ENCODE measurements around the gene CNOT4. TPM values are rescaled to one million over a fixed set of nuclear protein-coding genes. Genes with fewer than 3 reads are reported as not detected.

Gene CNOT4
- total RNA-seq, 2 donors from 2014 or later = 19.0 to 44.7 TPM

DNA sequence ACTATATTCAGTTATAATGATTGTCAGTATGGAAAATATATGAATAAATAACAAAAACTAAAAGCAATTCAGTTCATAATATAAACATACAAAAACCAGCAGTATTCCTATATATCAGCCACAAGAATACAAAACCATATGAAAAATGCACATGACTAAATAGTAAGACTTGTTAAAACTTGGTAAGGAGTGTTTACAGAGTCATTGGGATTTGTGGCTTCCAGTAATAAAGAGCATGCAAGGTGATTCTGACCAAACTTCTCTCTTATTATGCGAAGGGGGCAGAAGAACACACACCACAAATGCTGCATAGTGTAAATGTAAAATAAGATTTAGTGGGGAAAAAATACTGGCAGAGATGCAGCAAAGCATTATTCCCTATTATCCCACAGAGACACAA is 8.8 kb upstream of the CNOT4 start:
- Histone ChIP-seq H3K27me3 (replicated peaks; ENCODE audit: insufficient read depth) (no peaks in the 10 kb centered on the region), H3K9me3 (no peaks in the 10 kb centered on the region), H3K27ac (no peak overlapping the region), H3K4me1 (replicated peaks) (no peaks in the 10 kb centered on the region), H3K36me3 (no peaks in the 10 kb centered on the region), H3K4me3 (no peak overlapping the region)
- no peak for DNase-seq (ENCODE audit: low spot score)
- intact Hi-C loops (cut with DNase I) = no loop called here
- no peak for TF ChIP-seq POLR2A (IDR thresholded peaks at IDR 0.05)
- WGBS = 59% methylated on average over 1 of the region's 1 CpG

DNA sequence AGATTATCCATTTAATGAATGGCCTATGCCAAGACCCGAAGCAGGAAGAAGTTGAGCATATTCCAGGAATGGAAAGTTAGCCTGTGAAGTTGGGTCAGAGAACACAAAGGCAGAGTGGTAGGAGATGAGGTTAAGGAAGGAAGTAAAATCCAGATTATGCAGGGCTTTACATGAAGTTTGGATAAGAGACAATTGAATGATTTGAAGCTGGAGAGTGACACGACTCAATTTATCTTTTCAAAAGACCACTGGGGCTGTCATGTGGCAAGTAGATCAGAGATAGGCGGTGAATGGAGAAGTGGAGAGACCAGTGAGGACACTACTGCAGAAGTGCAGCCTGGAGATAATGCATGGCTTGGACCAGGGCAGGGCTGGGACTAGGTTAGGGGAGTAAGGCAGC is 7.2 kb upstream of the CNOT4 start:
- Histone ChIP-seq H3K27ac (no peak overlapping the region), H3K4me1 (replicated peaks) (no peaks in the 10 kb centered on the region), H3K27me3 (replicated peaks; ENCODE audit: insufficient read depth) (no peaks in the 10 kb centered on the region), H3K4me3 (no peak overlapping the region), H3K9me3 (no peaks in the 10 kb centered on the region), H3K36me3 (no peaks in the 10 kb centered on the region)
- intact Hi-C loops (cut with DNase I) = no loop called here
- no peak for TF ChIP-seq POLR2AphosphoS5 (IDR thresholded peaks at IDR 0.05)
- no peak for TF ChIP-seq POLR2A (IDR thresholded peaks at IDR 0.05)
- TF ChIP-seq, protein P1, sequence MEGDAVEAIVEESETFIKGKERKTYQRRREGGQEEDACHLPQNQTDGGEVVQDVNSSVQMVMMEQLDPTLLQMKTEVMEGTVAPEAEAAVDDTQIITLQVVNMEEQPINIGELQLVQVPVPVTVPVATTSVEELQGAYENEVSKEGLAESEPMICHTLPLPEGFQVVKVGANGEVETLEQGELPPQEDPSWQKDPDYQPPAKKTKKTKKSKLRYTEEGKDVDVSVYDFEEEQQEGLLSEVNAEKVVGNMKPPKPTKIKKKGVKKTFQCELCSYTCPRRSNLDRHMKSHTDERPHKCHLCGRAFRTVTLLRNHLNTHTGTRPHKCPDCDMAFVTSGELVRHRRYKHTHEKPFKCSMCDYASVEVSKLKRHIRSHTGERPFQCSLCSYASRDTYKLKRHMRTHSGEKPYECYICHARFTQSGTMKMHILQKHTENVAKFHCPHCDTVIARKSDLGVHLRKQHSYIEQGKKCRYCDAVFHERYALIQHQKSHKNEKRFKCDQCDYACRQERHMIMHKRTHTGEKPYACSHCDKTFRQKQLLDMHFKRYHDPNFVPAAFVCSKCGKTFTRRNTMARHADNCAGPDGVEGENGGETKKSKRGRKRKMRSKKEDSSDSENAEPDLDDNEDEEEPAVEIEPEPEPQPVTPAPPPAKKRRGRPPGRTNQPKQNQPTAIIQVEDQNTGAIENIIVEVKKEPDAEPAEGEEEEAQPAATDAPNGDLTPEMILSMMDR (IDR thresholded peaks at IDR 0.05) = no peak
- WGBS = 89% methylated on average over 3 of the region's 3 CpGs
- no peak for DNase-seq (ENCODE audit: low spot score)

DNA sequence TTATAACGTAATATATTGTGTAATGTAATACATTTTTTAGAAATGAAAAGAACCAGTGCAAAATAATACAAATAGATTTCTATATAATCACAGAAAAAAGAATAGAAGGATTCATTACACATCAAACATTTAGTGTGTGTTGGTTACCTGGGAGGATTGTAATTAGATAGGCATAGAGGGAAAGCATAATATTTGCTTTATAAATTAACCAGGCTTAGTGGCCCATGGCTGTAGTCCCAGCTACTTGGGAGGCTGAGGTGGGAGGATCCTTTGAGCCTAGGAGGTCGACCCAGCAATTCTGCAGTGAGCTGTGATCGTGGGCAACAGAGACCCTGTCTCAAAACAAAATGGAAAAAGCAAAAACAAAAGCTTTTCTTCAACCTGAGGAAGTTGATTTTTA is 5.0 kb upstream of the CNOT4 start:
- Histone ChIP-seq H3K36me3 (no peaks in the 10 kb centered on the region), H3K27ac (no peak overlapping the region), H3K4me1 (replicated peaks) (no peaks in the 10 kb centered on the region), H3K4me3 (no peak overlapping the region), H3K9me3 (no peaks in the 10 kb centered on the region), H3K27me3 (replicated peaks; ENCODE audit: insufficient read depth) (no peaks in the 10 kb centered on the region)
- WGBS = 80% methylated on average over 3 of the region's 3 CpGs
- intact Hi-C loops (cut with DNase I) = loop anchor here (5.0 kb wide), 1 partner anchor 228 kb away; no protein-coding TSS in a partner anchor
- no peak for DNase-seq (ENCODE audit: low spot score)
- TF ChIP-seq POLR2AphosphoS5 (IDR thresholded peaks at IDR 0.05) = no peak
- TF ChIP-seq, protein P1 (IDR thresholded peaks at IDR 0.05) = no peak
- TF ChIP-seq POLR2A (IDR thresholded peaks at IDR 0.05) = no peak

DNA sequence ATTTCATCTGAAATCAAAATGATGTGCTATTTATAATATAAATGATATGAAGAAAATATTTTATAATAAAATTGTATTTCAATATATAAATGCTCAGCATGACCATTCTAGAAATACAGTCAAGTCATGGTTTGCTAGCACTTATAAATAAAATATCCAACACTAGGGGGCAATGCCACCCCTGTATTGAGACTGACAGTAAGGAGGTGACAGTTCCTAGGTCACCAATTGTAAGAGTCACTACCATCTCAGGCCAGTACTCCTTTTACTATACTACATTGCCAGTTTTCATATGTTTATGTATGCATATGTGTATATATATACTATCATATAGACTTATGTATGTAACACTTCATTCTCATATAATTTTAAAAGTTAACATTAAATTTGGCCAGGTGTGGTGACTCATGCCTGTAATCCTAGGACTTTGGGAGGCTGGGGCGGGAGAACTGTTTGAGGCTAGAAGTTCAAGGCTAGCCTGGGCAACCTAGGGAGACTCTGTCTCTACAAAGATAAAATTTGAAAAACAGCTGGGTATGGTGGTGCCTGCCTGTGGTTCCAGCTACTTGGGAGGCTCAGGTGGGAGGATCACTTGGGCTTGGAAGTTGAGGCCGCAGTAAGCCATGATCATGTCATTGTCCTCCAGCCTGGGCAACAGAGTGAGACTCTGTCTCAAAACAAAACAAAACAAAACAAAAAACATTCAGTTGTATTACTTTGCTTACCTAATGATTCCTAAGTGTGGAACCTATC is 2.4 kb upstream of the CNOT4 start:
- Histone ChIP-seq H3K27me3 (replicated peaks; ENCODE audit: insufficient read depth) (no peaks in the 10 kb centered on the region), H3K36me3 (no peaks in the 10 kb centered on the region), H3K4me3 (no peak overlapping the region), H3K4me1 (replicated peaks) (no peaks in the 10 kb centered on the region), H3K9me3 (no peaks in the 10 kb centered on the region), H3K27ac (no peak overlapping the region)
- intact Hi-C loops (cut with DNase I) = loop anchor here (5.0 kb wide), 1 partner anchor 225 kb away; no protein-coding TSS in a partner anchor
- 100% methylated on average over 2 of the region's 2 CpGs for WGBS
- no peak for TF ChIP-seq POLR2A (IDR thresholded peaks at IDR 0.05)
- TF ChIP-seq, protein P1 (IDR thresholded peaks at IDR 0.05) = peak in 3 of 4 experiments; percentile 22 to 39 (median 35)
- no peak for TF ChIP-seq POLR2AphosphoS5 (IDR thresholded peaks at IDR 0.05)
- DNase-seq (ENCODE audit: low spot score) = no peak

DNA sequence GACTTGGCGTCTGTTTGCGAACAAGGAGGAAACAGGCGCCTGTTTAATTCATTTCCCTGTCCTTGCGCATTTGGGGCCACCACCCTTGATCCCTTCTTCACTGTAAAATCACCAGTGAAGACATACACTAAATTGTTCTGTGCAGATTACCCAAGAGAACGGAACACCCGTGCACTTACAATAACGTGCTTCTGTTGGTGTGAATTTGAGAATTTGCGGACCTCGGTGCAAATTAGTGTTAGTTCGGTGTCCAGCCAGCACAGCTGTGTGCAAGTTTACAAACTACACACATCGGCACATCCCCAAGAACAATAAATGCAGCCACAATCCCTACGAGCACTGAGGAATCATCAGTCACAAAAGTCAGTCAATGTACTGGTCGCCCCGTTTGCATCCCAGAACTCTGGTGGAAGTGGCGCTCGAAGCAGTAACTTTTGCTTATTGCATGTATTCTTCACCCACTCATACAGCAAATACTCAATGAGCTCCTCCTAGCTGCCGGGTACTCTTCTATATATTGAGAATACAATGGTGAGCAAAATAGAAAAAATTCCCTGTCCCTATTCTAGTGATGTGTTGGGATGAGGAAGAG is 786 bp upstream of the CNOT4 start:
- DNase-seq (ENCODE audit: low spot score) = peak; percentile 4
- TF ChIP-seq POLR2AphosphoS5 (IDR thresholded peaks at IDR 0.05) = no peak
- TF ChIP-seq, protein P1 (IDR thresholded peaks at IDR 0.05) = peak in 2 of 4 experiments; percentile 7 to 13
- no peaks in the 10 kb centered on the region for H3K27me3 ChIP-seq (replicated peaks; ENCODE audit: insufficient read depth)
- intact Hi-C loops (cut with DNase I) = loop anchor here (5.0 kb wide), 1 partner anchor 223 kb away; no protein-coding TSS in a partner anchor
- no peaks in the 10 kb centered on the region for H3K36me3 ChIP-seq
- peak overlapping the region; percentile 92 to 93 for H3K27ac ChIP-seq
- no peaks in the 10 kb centered on the region for H3K4me1 ChIP-seq (replicated peaks)
- WGBS = 2% methylated on average over 17 of the region's 17 CpGs
- H3K9me3 ChIP-seq = no peaks in the 10 kb centered on the region
- peak overlapping the region; percentile 62 to 76 for H3K4me3 ChIP-seq

Measured in prostate gland (tissue), 2 donors.